WERI-Rb-1 (cell line): Measurements from ENCODE around the gene CEBPA.

Experiments used
- DNase-seq: peaks from one replicate; pipeline ENCODE4 v3.0.0-alpha.2; 2020
- H3K27ac ChIP-seq: fragments of 250-450 bp; sonication (Bioruptor Pico); 2 replicates; pipeline ENCODE4 v1.5.1; 2020; ENCODE audit warnings: mild to moderate bottlenecking, moderate library complexity
- H3K27me3 ChIP-seq: fragments of 250-450 bp; sonication (Bioruptor Pico); 2 replicates; pipeline ENCODE4 v1.5.1; 2021; ENCODE audit warnings: mild to moderate bottlenecking, low read depth, moderate library complexity; ENCODE audit not compliant: insufficient read depth, severe bottlenecking
- H3K36me3 ChIP-seq: fragments of 250-450 bp; sonication (Bioruptor Pico); 2 replicates; pipeline ENCODE4 v1.5.1; 2020; ENCODE audit warnings: mild to moderate bottlenecking, moderate library complexity
- H3K4me3 ChIP-seq: 2 replicates; pipeline ENCODE4 v1.5.1; 2011; ENCODE audit warnings: low read depth, mild to moderate bottlenecking, control low read depth, low read length
- H3K9me3 ChIP-seq: fragments of 250-450 bp; sonication (Bioruptor Pico); 2 replicates; pipeline ENCODE4 v1.5.1; 2021; ENCODE audit warnings: mild to moderate bottlenecking, moderate library complexity; ENCODE audit not compliant: severe bottlenecking
- TF ChIP-seq, protein P1 (sequence below): IDR thresholded peaks from 2 replicates; pipeline ENCODE4 v1.5.1; 2011; ENCODE audit warnings: low read depth, mild to moderate bottlenecking, control low read depth, inconsistent platforms, low read length

CEBPA gene

DNA sequence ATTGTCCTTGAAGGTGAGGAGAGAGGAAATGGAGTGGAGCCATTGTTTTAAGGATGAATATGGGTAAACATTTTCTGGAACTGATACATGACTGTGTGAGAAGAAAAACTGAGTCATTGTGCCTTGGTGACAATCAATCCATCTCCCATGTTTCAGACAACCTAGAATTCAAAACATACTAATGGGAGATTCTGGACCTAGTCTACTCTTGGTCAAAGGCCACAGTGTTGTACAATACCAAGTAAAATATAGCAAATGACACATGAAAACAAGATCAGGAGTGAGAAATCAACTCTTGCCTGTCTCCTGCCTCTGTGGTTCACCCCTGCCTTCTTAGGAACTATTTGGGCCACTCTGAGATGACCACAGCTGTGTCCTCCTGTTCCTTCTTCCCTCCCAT, 13.1 kb downstream of the CEBPA start:
- H3K9me3 ChIP-seq, result peaks cover 13% of the 10 kb centered on the region
- no peaks in the 10 kb centered on the region for H3K27me3 ChIP-seq
- no peak overlapping the region for H3K4me3 ChIP-seq
- no peak for DNase-seq
- H3K36me3 ChIP-seq, result no peaks in the 10 kb centered on the region
- TF ChIP-seq, protein P1, sequence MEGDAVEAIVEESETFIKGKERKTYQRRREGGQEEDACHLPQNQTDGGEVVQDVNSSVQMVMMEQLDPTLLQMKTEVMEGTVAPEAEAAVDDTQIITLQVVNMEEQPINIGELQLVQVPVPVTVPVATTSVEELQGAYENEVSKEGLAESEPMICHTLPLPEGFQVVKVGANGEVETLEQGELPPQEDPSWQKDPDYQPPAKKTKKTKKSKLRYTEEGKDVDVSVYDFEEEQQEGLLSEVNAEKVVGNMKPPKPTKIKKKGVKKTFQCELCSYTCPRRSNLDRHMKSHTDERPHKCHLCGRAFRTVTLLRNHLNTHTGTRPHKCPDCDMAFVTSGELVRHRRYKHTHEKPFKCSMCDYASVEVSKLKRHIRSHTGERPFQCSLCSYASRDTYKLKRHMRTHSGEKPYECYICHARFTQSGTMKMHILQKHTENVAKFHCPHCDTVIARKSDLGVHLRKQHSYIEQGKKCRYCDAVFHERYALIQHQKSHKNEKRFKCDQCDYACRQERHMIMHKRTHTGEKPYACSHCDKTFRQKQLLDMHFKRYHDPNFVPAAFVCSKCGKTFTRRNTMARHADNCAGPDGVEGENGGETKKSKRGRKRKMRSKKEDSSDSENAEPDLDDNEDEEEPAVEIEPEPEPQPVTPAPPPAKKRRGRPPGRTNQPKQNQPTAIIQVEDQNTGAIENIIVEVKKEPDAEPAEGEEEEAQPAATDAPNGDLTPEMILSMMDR, result no peak
- no peak overlapping the region for H3K27ac ChIP-seq

DNA sequence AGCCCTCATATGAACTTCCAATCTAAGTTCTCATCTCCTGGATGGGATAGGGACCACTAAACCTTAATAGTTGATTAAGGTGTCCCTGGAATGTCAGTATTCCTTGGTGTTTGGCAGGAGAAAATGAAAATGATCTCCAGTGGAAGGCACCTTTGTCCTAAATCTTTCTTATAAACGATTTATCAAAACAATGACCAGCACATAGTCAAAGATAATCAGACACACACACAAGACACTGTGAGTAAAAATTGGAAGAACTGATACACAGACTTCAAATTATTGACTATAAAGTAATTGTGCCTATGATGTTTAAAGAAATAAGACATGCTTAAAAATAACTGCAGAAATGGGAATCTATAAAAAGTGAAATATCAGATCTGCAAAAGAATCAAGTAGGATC, 13.7 kb downstream of the CEBPA start:
- Histone ChIP-seq H3K4me3 (no peak overlapping the region), H3K36me3 (no peaks in the 10 kb centered on the region), H3K27me3 (no peaks in the 10 kb centered on the region), H3K27ac (no peak overlapping the region), H3K9me3 (peaks cover 13% of the 10 kb centered on the region)
- TF ChIP-seq, protein P1, result no peak
- no peak for DNase-seq

DNA sequence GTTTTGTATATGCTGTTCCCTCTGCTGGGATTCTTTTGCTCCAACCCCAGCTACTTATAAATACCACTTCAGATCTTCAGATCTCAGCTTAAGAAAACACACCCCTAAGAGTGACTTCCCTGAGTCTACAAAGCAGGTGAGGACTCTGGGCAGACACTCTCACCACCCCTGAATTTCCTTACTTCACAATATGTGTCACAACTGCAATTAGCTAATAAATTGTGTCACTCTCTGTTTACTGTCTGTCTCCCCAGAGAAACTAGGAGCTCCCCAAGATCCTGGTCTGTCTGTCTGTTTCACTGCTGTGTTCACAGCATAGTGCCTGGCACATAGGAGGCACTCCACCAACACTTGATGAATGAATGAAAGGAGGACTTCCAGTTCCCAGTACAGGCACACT, 14.4 kb downstream of the CEBPA start:
- Histone ChIP-seq H3K27ac (no peak overlapping the region), H3K9me3 (peaks cover 13% of the 10 kb centered on the region), H3K36me3 (no peaks in the 10 kb centered on the region), H3K4me3 (no peak overlapping the region), H3K27me3 (no peaks in the 10 kb centered on the region)
- TF ChIP-seq, protein P1, result no peak
- no peak for DNase-seq

DNA sequence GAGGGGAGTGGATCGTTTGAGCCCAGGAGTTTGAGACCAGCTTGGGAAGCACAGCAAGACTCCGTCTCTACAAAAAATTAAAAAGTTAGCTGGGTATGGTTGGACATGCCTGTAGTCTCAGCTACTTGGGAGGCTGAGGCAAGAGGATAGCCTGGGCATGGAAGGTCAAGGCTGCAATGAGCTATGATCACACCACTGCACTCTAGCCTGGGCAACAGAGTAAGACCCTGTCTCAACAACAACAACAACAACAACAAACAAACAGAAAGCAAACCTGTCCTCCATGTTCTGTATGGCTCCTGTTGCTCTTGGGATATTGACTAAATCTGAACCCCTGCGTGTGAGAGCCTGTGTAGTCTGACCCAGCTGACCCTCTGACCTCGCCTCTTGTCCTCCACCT, 14.9 kb downstream of the CEBPA start:
- H3K9me3 ChIP-seq, result peaks cover 13% of the 10 kb centered on the region
- H3K27ac ChIP-seq, result no peak overlapping the region
- no peak overlapping the region for H3K4me3 ChIP-seq
- H3K27me3 ChIP-seq, result no peaks in the 10 kb centered on the region
- TF ChIP-seq, protein P1, result no peak
- H3K36me3 ChIP-seq, result no peaks in the 10 kb centered on the region
- no peak for DNase-seq

DNA sequence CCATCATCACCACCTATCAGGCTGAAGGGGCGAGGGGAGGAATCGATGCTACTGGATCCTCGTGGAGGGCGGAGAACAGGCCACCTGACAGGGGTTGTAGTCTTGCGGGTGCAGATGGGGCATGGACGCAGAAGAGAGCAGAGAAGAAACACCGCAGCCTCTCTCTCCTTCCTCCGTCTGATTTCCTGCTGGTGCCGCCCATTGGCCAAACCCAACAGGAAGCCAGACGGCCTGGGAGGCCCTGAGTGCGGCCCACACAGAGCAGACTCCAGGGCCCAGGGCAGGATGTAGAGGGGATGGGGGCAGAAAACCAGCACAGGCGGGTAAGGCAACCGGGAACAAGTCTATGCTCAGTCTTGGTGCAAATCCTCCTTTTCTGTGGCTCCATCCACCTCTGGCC, 15.4 kb downstream of the CEBPA start:
- DNase-seq, result no peak
- peaks cover 13% of the 10 kb centered on the region for H3K9me3 ChIP-seq
- H3K27ac ChIP-seq, result no peak overlapping the region
- H3K36me3 ChIP-seq, result no peaks in the 10 kb centered on the region
- TF ChIP-seq, protein P1, result no peak
- no peak overlapping the region for H3K4me3 ChIP-seq
- H3K27me3 ChIP-seq, result no peaks in the 10 kb centered on the region

DNA sequence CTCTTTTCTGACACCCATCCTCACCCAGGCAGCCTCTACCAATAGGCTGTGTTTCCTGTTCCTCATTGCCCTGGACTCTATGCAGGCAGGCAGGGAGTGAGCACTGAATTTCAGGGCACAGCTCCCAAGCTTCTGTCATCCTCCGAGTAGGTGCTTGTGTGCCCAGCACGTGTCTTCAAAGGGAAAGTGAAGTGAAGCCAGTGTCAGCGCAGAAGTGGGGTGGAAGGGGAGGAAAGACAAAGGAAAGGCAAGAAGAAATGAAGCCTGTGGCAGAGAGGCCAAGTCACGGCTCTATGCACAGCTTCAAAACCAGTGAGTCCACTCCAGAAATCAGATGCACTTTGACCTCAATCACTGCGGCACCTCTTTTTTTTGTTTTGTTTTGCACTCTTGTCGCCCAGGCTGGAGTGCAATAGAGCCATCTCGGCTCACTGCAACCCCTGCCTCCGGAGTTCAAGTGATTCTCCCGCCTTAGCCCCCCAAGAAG, 16.9 kb downstream of the CEBPA start:
- Histone ChIP-seq H3K4me3 (no peak overlapping the region), H3K27ac (no peak overlapping the region), H3K36me3 (no peaks in the 10 kb centered on the region), H3K9me3 (peaks cover 13% of the 10 kb centered on the region), H3K27me3 (no peaks in the 10 kb centered on the region)
- DNase-seq, result no peak
- TF ChIP-seq, protein P1, result no peak
